GM19238 (cell line): Measurements from ENCODE around the gene ACBD4.
"Not testable (repeated sequence)": the region's sequence is repeated elsewhere in the genome, so short reads cannot be mapped to it uniquely, and the experiment has no call there.

Source experiments
- DNase-seq: peaks from one replicate; pipeline ENCODE4 v3.0.0; 2011; ENCODE audit warnings: low spot score; ENCODE audit not compliant: insufficient read length

ACBD4 gene

GRCh38 chr17:45117848-45118646 lies 17.4 kb upstream of the ACBD4 start:
- DNase-seq, result no peak

- DNase-seq, result no peak
These were observed 16.8 kb upstream of the ACBD4 start for GRCh38 chr17:45118691-45119090.

GRCh38 chr17:45119964-45120363 lies 15.5 kb upstream of the ACBD4 start:
- DNase-seq, result no peak

GRCh38 chr17:45120558-45120957 lies 14.9 kb upstream of the ACBD4 start:
- no peak for DNase-seq

- no peak for DNase-seq
These were observed 14.4 kb upstream of the ACBD4 start for GRCh38 chr17:45121055-45121454.

- DNase-seq, result no peak
These were observed 12.3 kb upstream of the ACBD4 start for GRCh38 chr17:45123076-45123770.

- no peak for DNase-seq
These were observed 11.3 kb upstream of the ACBD4 start for GRCh38 chr17:45123930-45124796.

GRCh38 chr17:45124797-45125122 lies 10.7 kb upstream of the ACBD4 start:
- DNase-seq, result not testable (repeated sequence)

- no peak for DNase-seq
These were observed 10.0 kb upstream of the ACBD4 start for GRCh38 chr17:45125509-45125908.

GRCh38 chr17:45127207-45127547 lies 8.3 kb upstream of the ACBD4 start:
- no peak for DNase-seq

GRCh38 chr17:45127548-45128300 lies 7.8 kb upstream of the ACBD4 start:
- no peak for DNase-seq

GRCh38 chr17:45128331-45128730 lies 7.2 kb upstream of the ACBD4 start:
- DNase-seq, result no peak

- DNase-seq, result no peak
These were observed 6.5 kb upstream of the ACBD4 start for GRCh38 chr17:45128989-45129388.

GRCh38 chr17:45129426-45129939 lies 6.0 kb upstream of the ACBD4 start:
- no peak for DNase-seq

GRCh38 chr17:45129940-45130680 lies 5.4 kb upstream of the ACBD4 start:
- no peak for DNase-seq

GRCh38 chr17:45130681-45131615 lies 4.5 kb upstream of the ACBD4 start:
- no peak for DNase-seq

GRCh38 chr17:45131616-45132319 lies 3.7 kb upstream of the ACBD4 start:
- peak; percentile 56 for DNase-seq

GRCh38 chr17:45132320-45132571 lies 3.2 kb upstream of the ACBD4 start, which contains the start of gene PLCD3:
TSS of gene PLCD3 (minus strand) at chr17:45132515. CDS start at chr17:45132410, 105 bp downstream.
- no peak for DNase-seq
